Fibroblast of lung (primary cell): ENCODE results near the gene PPP2R3B. TPM values are rescaled to one million over a fixed set of nuclear protein-coding genes. Genes with fewer than 3 reads are reported as not detected.
A peak's percentile ranks its signal among the peaks of the same experiment; 100 is the strongest.

Source experiments
- DNase-seq, 2 donors: peaks; one replicate each; pipeline versions ENCODE4 v3.0.0 to v3.0.0-alpha.2; 2010; ENCODE audit warnings: low read depth in 2 of 2
- H2AFZ ChIP-seq: 2 replicates; pipeline ENCODE4 v1.5.1; 2012; ENCODE audit warnings: low read length, control low read depth, inconsistent platforms
- H3K27ac ChIP-seq: 2 replicates; pipeline ENCODE4 v1.5.1; 2011; ENCODE audit warnings: low read length, control low read depth; ENCODE audit not compliant: insufficient read depth
- H3K27me3 ChIP-seq: 2 replicates; pipeline ENCODE4 v1.5.1; 2011; ENCODE audit warnings: mild to moderate bottlenecking, low read length; ENCODE audit not compliant: control insufficient read depth, insufficient read depth
- H3K36me3 ChIP-seq: 2 replicates; pipeline ENCODE4 v1.5.1; 2011; ENCODE audit warnings: low read length; ENCODE audit not compliant: control insufficient read depth, insufficient read depth
- H3K4me1 ChIP-seq: 2 replicates; pipeline ENCODE4 v1.5.1; 2011; ENCODE audit warnings: low read length; ENCODE audit not compliant: control insufficient read depth, insufficient read depth; ENCODE audit errors: extremely low read depth
- H3K4me2 ChIP-seq: 2 replicates; pipeline ENCODE4 v1.5.1; 2011; ENCODE audit warnings: low read length, control low read depth; ENCODE audit not compliant: insufficient read depth; ENCODE audit errors: extremely low read depth
- H3K4me3 ChIP-seq, 4 experiments: fragments of 200-600 bp in 1 of 4; sonication (generic) in 1 of 4; replicated peaks in 1 of 4; 2 replicates each; pipeline ENCODE4 v1.5.1; 2011 to 2016; ENCODE audit warnings: low read length in 4 of 4, low read depth in 3 of 4, mild to moderate bottlenecking in 3 of 4, control low read depth in 2 of 4, inconsistent platforms in 1 of 4, mixed read lengths in 1 of 4; ENCODE audit not compliant: insufficient read depth in 1 of 4; ENCODE audit errors: control extremely low read depth in 1 of 4
- H3K79me2 ChIP-seq: 2 replicates; pipeline ENCODE4 v1.5.1; 2012; ENCODE audit warnings: mild to moderate bottlenecking, low read length, inconsistent platforms; ENCODE audit not compliant: control insufficient read depth, insufficient read depth
- H3K9ac ChIP-seq: 2 replicates; pipeline ENCODE4 v1.5.1; 2011; ENCODE audit warnings: mild to moderate bottlenecking, low read length, control low read depth; ENCODE audit not compliant: insufficient read depth
- H3K9me3 ChIP-seq: 2 replicates; pipeline ENCODE4 v1.5.1; 2012; ENCODE audit warnings: low read depth, low read length; ENCODE audit not compliant: control insufficient read depth, insufficient read depth
- H4K20me1 ChIP-seq: 2 replicates; pipeline ENCODE4 v1.5.1; 2011; ENCODE audit warnings: low read length; ENCODE audit not compliant: control insufficient read depth, insufficient read depth; ENCODE audit errors: extremely low read depth
- CTCF ChIP-seq, 2 donors: IDR thresholded peaks in 1 of 2; conservative IDR thresholded peaks in 1 of 2; 1 replicate in 1 of 2; 2 replicates in 1 of 2; pipeline ENCODE4 v1.5.1; 2011 to 2012; ENCODE audit warnings: low read length in 2 of 2, control low read depth in 1 of 2, inconsistent platforms in 1 of 2, low read depth in 1 of 2, mild to moderate bottlenecking in 1 of 2
- EZH2 ChIP-seq: IDR thresholded peaks from 2 replicates; pipeline ENCODE4 v1.5.1; 2012; ENCODE audit warnings: low read length, control low read depth, mild to moderate bottlenecking; ENCODE audit errors: missing control alignments
- polyA plus RNA-seq, 2 donors: library from polyadenylated mRNA; depleted of rRNA in 1 of 2; stranded (reverse) in 1 of 2; unstranded in 1 of 2; fragments of >200 nt; gene quantifications; 2 replicates each; pipeline ENCODE4 v1.2.1, GENCODE V29; 2011 to 2012; ENCODE audit warnings: missing spikeins in 1 of 2
- total RNA-seq: library from RNA; depleted of rRNA; stranded (reverse); fragments of >200 nt; gene quantifications from 2 replicates; pipeline ENCODE4 v1.2.1, GENCODE V29; 2014

The PPP2R3B gene
- total and polyA plus RNA-seq, 2 donors (not counting 1 experiment from before 2014, with no cell fraction given), result 3.2 to 14.7 TPM

- Histone ChIP-seq H3K4me3 (no peak overlapping the region), H3K4me1 (peaks cover 2% of the 10 kb centered on the region), H4K20me1 (no peaks in the 10 kb centered on the region), H3K4me2 (no peak overlapping the region), H3K79me2 (no peaks in the 10 kb centered on the region), H3K9me3 (no peaks in the 10 kb centered on the region), H2AFZ (no peak overlapping the region), H3K27ac (no peak overlapping the region), H3K9ac (no peak overlapping the region), H3K27me3 (no peaks in the 10 kb centered on the region), H3K36me3 (no peaks in the 10 kb centered on the region)
- no peak for TF ChIP-seq CTCF (conservative IDR thresholded peaks at IDR 0.05 in 1 of 2, IDR thresholded peaks at IDR 0.05 in 1 of 2; ENCODE audit: low read depth in 1 of 2, low read length in 2 of 2)
- no peak for TF ChIP-seq EZH2
- no peak for DNase-seq
Measured at GRCh38 chrX:360496-361150, 26.1 kb downstream of the PPP2R3B start.

- no peaks in the 10 kb centered on the region for H3K9me3 ChIP-seq
- H3K4me1 ChIP-seq, result peaks cover 2% of the 10 kb centered on the region
- no peak for TF ChIP-seq CTCF (conservative IDR thresholded peaks at IDR 0.05 in 1 of 2, IDR thresholded peaks at IDR 0.05 in 1 of 2; ENCODE audit: low read depth in 1 of 2, low read length in 2 of 2)
- TF ChIP-seq EZH2, result no peak
- H2AFZ ChIP-seq, result no peak overlapping the region
- H3K9ac ChIP-seq, result no peak overlapping the region
- no peaks in the 10 kb centered on the region for H3K27me3 ChIP-seq
- no peak overlapping the region for H3K27ac ChIP-seq
- H3K4me2 ChIP-seq, result no peak overlapping the region
- no peak overlapping the region for H3K4me3 ChIP-seq
- no peaks in the 10 kb centered on the region for H3K36me3 ChIP-seq
- DNase-seq, result no peak
- H4K20me1 ChIP-seq, result no peaks in the 10 kb centered on the region
- H3K79me2 ChIP-seq, result no peaks in the 10 kb centered on the region
Measured at GRCh38 chrX:358651-359143, 28.0 kb downstream of the PPP2R3B start.

GRCh38 chrX:357693-358471, 28.8 kb downstream of the PPP2R3B start:
- H3K27ac ChIP-seq, result no peak overlapping the region
- H3K4me3 ChIP-seq, result no peak overlapping the region
- no peaks in the 10 kb centered on the region for H3K9me3 ChIP-seq
- H3K9ac ChIP-seq, result no peak overlapping the region
- no peaks in the 10 kb centered on the region for H3K27me3 ChIP-seq
- no peaks in the 10 kb centered on the region for H3K36me3 ChIP-seq
- no peaks in the 10 kb centered on the region for H4K20me1 ChIP-seq
- H3K4me2 ChIP-seq, result no peak overlapping the region
- peak in 1 of 2 donors; percentile 74 for DNase-seq
- no peak overlapping the region for H2AFZ ChIP-seq
- no peaks in the 10 kb centered on the region for H3K79me2 ChIP-seq
- H3K4me1 ChIP-seq, result peaks cover 2% of the 10 kb centered on the region
- TF ChIP-seq EZH2 (no peak), CTCF (conservative IDR thresholded peaks at IDR 0.05 in 1 of 2, IDR thresholded peaks at IDR 0.05 in 1 of 2; ENCODE audit: low read depth in 1 of 2, low read length in 2 of 2) (no peak)
